Activated CD4-positive, alpha-beta T cell treated with anti-CD3 and anti-CD28 coated beads for 4 hours (primary cell): ENCODE data around the gene FAM83G.
"Not testable (repeated sequence)": the region's sequence is repeated elsewhere in the genome, so short reads cannot be mapped to it uniquely, and the experiment has no call there.

Source experiments
- DNase-seq, 2 donors: peaks; one replicate each; pipeline ENCODE4 v3.0.0-alpha.2; 2020

Gene FAM83G

DNA sequence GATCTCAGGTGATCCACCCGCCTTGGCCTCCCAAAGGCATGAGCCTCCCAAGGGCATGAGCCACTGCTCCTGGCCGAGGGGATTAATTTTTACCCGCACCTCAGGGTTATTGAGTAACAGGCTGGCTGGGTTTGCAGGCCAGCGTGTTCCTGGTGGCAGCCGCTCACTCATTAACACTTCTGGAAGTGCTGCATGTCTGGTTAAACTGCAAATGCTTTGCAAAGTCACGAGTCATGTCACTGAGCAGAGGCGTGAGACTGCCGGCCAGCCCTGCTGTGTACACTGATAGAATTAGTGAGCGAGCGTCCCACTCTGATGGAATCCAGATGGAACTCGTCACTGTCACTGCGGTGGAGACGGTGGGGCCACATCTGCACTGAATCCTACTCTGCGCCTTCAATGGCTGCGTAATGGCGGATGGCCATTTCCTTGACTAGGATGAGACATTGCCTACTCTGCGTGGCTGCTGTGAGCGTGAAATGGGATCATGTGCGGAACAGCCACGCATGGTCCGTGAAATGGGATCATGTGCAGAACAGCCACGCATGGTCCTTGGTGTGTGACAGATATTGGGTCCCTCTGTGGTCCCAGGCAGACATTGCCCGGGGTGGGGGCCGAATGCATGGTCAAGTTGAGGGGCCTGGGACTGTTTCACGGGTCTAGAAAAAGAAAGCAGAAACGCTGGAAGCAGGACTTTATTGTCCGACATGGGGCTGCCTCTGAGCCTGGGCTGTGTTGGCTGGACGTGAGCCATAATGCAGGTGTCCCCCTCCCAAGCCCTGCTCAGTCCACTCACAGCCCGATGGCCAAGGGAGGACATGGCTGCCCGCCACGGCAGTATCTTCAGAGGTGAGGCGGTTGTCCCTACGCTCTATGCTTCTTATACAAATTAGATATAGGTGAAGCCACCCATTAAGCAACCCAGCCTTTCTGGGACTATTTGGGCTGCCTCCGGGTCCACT lies 53.3 kb downstream of the FAM83G start:
- DNase-seq, result no peak

- no peak for DNase-seq
Observed at GRCh38 chr17:18950346-18950745, 54.2 kb downstream of the FAM83G start.

GRCh38 chr17:18949566-18949965 lies 55.0 kb downstream of the FAM83G start:
- DNase-seq, result no peak

- no peak for DNase-seq
Observed at GRCh38 chr17:18948476-18949006, 56.0 kb downstream of the FAM83G start.

GRCh38 chr17:18947866-18948265 lies 56.7 kb downstream of the FAM83G start:
- no peak for DNase-seq

GRCh38 chr17:18946536-18946935 lies 58.0 kb downstream of the FAM83G start:
- no peak for DNase-seq

GRCh38 chr17:18944646-18945045 lies 59.9 kb downstream of the FAM83G start:
- DNase-seq, result no peak

GRCh38 chr17:18938692-18939023 lies 65.9 kb downstream of the FAM83G start:
- DNase-seq, result no peak

GRCh38 chr17:18937981-18938691 lies 66.4 kb downstream of the FAM83G start:
- no peak for DNase-seq

- no peak for DNase-seq
Observed at GRCh38 chr17:18933102-18934058, 71.2 kb downstream of the FAM83G start.

- DNase-seq, result no peak
Observed at GRCh38 chr17:18932360-18933055, 72.1 kb downstream of the FAM83G start.

- DNase-seq, result no peak
Observed at GRCh38 chr17:18928628-18929125, 75.9 kb downstream of the FAM83G start.

- no peak for DNase-seq
Observed at GRCh38 chr17:18925187-18925586, 79.4 kb downstream of the FAM83G start.

DNA sequence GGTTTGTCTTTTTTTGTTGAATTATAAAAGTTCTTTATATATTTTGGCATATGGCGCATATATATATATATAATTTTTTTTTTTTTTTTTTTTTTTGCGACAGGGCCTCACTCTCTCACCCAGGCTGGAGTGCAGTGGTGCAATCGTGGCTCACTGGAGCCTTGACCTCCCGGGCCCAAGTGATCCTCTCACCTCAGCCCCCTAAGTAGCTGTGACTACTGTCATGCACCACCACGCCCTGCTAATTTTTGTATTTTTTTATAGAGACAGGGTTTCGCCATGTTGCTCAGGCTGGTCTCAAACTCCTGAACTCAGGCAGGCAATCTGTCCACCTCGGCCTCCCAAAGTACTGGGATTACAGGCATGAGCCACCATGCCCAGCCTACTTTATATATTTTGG lies 82.0 kb downstream of the FAM83G start:
- not testable (repeated sequence) for DNase-seq

GRCh38 chr17:18921912-18922451 lies 82.6 kb downstream of the FAM83G start:
- DNase-seq, result no peak

GRCh38 chr17:18921485-18921884 lies 83.1 kb downstream of the FAM83G start:
- DNase-seq, result no peak

GRCh38 chr17:18920911-18921441 lies 83.6 kb downstream of the FAM83G start:
- no peak for DNase-seq

GRCh38 chr17:18919963-18920362 lies 84.6 kb downstream of the FAM83G start:
- DNase-seq, result no peak
